Activated CD4-positive, alpha-beta T cell treated with anti-CD3 and anti-CD28 coated beads for 24 hours (primary cell): ENCODE measurements around the gene DNAH14.
"Not testable (repeated sequence)": the region's sequence is repeated elsewhere in the genome, so short reads cannot be mapped to it uniquely, and the experiment has no call there.

ENCODE experiments used
- DNase-seq, 2 donors: peaks; one replicate each; pipeline ENCODE4 v3.0.0-alpha.2; 2020; ENCODE audit warnings: low read depth in 2 of 2

Gene DNAH14

GRCh38 chr1:224921354-224921753, 8.1 kb upstream of the DNAH14 start:
- DNase-seq: no peak

GRCh38 chr1:224922404-224923164, 6.9 kb upstream of the DNAH14 start:
- no peak for DNase-seq

- no peak for DNase-seq
Measured at GRCh38 chr1:224923726-224924125, 5.7 kb upstream of the DNAH14 start.

- not testable (repeated sequence) for DNase-seq
Measured at GRCh38 chr1:224927631-224928030, 1.8 kb upstream of the DNAH14 start.

GRCh38 chr1:224928906-224929305, 569 bp upstream of the DNAH14 start:
- DNase-seq: no peak

- DNase-seq: no peak
Measured at GRCh38 chr1:224931605-224932004, 2.1 kb downstream of the DNAH14 start.

- no peak for DNase-seq
Measured at GRCh38 chr1:224932607-224933249, 3.3 kb downstream of the DNAH14 start.

- DNase-seq: no peak
Measured at GRCh38 chr1:224933584-224933983, 4.1 kb downstream of the DNAH14 start.

- no peak for DNase-seq
Measured at GRCh38 chr1:224938652-224939051, 9.2 kb downstream of the DNAH14 start.

GRCh38 chr1:224939844-224940425, 10.5 kb downstream of the DNAH14 start:
- no peak for DNase-seq

GRCh38 chr1:224940735-224941134, 11.3 kb downstream of the DNAH14 start:
- not testable (repeated sequence) for DNase-seq

GRCh38 chr1:224945651-224946348, 16.3 kb downstream of the DNAH14 start:
- DNase-seq: not testable (repeated sequence)

GRCh38 chr1:224946349-224946691, 16.8 kb downstream of the DNAH14 start:
- not testable (repeated sequence) for DNase-seq

GRCh38 chr1:224957696-224958095, 28.2 kb downstream of the DNAH14 start:
- no peak for DNase-seq

- DNase-seq: no peak
Measured at GRCh38 chr1:224958490-224958889, 29.0 kb downstream of the DNAH14 start.

- DNase-seq: no peak
Measured at GRCh38 chr1:224959115-224959514, 29.6 kb downstream of the DNAH14 start.

- no peak for DNase-seq
Measured at GRCh38 chr1:224959656-224960055, 30.2 kb downstream of the DNAH14 start.

- DNase-seq: no peak
Measured at GRCh38 chr1:224980181-224980580, 50.7 kb downstream of the DNAH14 start.

GRCh38 chr1:224981922-224982354, 52.5 kb downstream of the DNAH14 start:
- not testable (repeated sequence) for DNase-seq

GRCh38 chr1:224988042-224988441, 58.6 kb downstream of the DNAH14 start:
- DNase-seq: no peak

- no peak for DNase-seq
Measured at GRCh38 chr1:224989615-224990014, 60.1 kb downstream of the DNAH14 start.

GRCh38 chr1:224991550-224991949, 62.1 kb downstream of the DNAH14 start:
- not testable (repeated sequence) for DNase-seq
